Neutrophil (primary cell): ENCODE results near the gene SKIC3.

Experiments used
- H3K27ac ChIP-seq: fragments of 200-600 bp; sonication (generic); 2 replicates; pipeline ENCODE4 v1.5.1; 2016; ENCODE audit warnings: mild to moderate bottlenecking, moderate library complexity
- H3K27me3 ChIP-seq: fragments of 200-600 bp; sonication (generic); 2 replicates; pipeline ENCODE4 v1.6.0; 2016; ENCODE audit warnings: mild to moderate bottlenecking
- H3K36me3 ChIP-seq: fragments of 200-600 bp; sonication (generic); 2 replicates; pipeline ENCODE4 v1.5.1; 2017
- H3K4me1 ChIP-seq, 2 experiments: fragments of 200-600 bp in 1 of 2; sonication (generic) in 1 of 2; 1 replicate in 1 of 2; 2 replicates in 1 of 2; pipeline versions ENCODE4 v1.5.1 to v1.6.1; 2013 to 2016; ENCODE audit warnings: low read depth in 1 of 2, low read length in 1 of 2, mild to moderate bottlenecking in 1 of 2, moderate library complexity in 1 of 2; ENCODE audit not compliant: control insufficient read depth in 1 of 2, insufficient read depth in 1 of 2
- H3K4me3 ChIP-seq, 2 experiments: fragments of 200-600 bp in 1 of 2; sonication (generic) in 1 of 2; 1 replicate in 1 of 2; 2 replicates in 1 of 2; pipeline ENCODE4 v1.5.1; 2013 to 2016; ENCODE audit warnings: low read depth in 1 of 2, low read length in 1 of 2, mild to moderate bottlenecking in 1 of 2, moderate library complexity in 1 of 2
- H3K9me3 ChIP-seq: fragments of 200-600 bp; sonication (generic); 2 replicates; pipeline ENCODE4 v1.5.1; 2016
- TF ChIP-seq, protein P1 (sequence below): fragments of 200-600 bp; sonication (generic); IDR thresholded peaks from 2 replicates; pipeline ENCODE4 v1.5.1; 2016; ENCODE audit warnings: antibody characterized with exemption

SKIC3 gene

GRCh38 chr5:95554647-95555548 lies at the start of gene SKIC3, which contains the start of gene ARSK:
TSS of gene SKIC3 (minus strand) at chr5:95554977. CDS start at chr5:95547150, 7,827 bp downstream.
TSS of gene ARSK (plus strand) at chr5:95555101. CDS start at chr5:95555279, 178 bp downstream.
- Histone ChIP-seq H3K4me3 (peak within 1 kb of the TSS; percentile 85), H3K27me3 (no peaks in the 10 kb centered on the region), H3K27ac (peak within 1 kb of the TSS; percentile 76), H3K4me1 (peaks cover 37 to 40% of the 10 kb centered on the region in 2 experiments), H3K36me3 (no peaks in the 10 kb centered on the region), H3K9me3 (no peaks in the 10 kb centered on the region)
- TF ChIP-seq, protein P1, sequence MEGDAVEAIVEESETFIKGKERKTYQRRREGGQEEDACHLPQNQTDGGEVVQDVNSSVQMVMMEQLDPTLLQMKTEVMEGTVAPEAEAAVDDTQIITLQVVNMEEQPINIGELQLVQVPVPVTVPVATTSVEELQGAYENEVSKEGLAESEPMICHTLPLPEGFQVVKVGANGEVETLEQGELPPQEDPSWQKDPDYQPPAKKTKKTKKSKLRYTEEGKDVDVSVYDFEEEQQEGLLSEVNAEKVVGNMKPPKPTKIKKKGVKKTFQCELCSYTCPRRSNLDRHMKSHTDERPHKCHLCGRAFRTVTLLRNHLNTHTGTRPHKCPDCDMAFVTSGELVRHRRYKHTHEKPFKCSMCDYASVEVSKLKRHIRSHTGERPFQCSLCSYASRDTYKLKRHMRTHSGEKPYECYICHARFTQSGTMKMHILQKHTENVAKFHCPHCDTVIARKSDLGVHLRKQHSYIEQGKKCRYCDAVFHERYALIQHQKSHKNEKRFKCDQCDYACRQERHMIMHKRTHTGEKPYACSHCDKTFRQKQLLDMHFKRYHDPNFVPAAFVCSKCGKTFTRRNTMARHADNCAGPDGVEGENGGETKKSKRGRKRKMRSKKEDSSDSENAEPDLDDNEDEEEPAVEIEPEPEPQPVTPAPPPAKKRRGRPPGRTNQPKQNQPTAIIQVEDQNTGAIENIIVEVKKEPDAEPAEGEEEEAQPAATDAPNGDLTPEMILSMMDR = no peak

DNA sequence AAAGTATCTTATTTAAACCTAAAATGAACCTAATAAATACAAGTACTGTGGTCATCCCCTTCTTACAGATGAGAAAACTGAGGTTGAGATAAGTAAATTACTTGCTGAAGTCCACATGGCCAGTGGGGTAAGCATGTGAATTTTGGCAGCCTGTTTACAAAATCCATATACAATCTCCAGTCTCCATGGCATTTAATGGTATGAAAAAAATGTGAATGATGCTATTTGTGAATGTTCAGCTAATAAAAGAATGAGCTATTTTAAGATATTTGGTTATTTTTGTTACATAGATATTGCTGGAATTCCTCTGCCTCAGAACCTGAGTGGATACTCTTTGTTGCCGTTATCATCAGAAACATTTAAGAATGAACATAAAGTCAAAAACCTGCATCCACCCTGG lies 45.8 kb upstream of the SKIC3 start:
- TF ChIP-seq, protein P1 = no peak
- H3K4me1 ChIP-seq = no peaks in the 10 kb centered on the region
- no peaks in the 10 kb centered on the region for H3K36me3 ChIP-seq
- H3K27me3 ChIP-seq = no peaks in the 10 kb centered on the region
- H3K4me3 ChIP-seq = no peak overlapping the region
- no peaks in the 10 kb centered on the region for H3K9me3 ChIP-seq
- no peak overlapping the region for H3K27ac ChIP-seq

DNA sequence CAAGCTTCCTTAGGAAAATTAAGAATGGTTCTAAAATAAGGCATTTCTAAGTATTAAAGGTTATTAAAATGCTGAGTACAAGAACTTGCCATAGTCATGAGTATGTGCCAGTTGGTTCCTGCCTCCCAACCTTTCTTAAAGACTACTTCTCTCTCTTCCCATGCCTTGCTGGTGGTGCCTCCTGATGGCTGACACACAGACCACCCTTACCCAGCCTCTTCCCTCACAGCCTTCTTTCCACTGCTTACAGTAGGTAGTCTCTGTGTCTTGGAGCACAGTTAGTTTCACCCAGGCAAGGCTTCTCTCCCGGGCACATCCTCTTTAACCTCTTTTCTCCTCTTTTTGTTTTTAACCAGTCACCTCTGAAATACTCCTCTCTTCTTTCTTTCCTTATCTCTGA lies 44.5 kb upstream of the SKIC3 start:
- H3K27me3 ChIP-seq = no peaks in the 10 kb centered on the region
- no peak overlapping the region for H3K27ac ChIP-seq
- H3K9me3 ChIP-seq = no peaks in the 10 kb centered on the region
- TF ChIP-seq, protein P1 = no peak
- H3K4me1 ChIP-seq = no peaks in the 10 kb centered on the region
- H3K4me3 ChIP-seq = no peak overlapping the region
- H3K36me3 ChIP-seq = no peaks in the 10 kb centered on the region

DNA sequence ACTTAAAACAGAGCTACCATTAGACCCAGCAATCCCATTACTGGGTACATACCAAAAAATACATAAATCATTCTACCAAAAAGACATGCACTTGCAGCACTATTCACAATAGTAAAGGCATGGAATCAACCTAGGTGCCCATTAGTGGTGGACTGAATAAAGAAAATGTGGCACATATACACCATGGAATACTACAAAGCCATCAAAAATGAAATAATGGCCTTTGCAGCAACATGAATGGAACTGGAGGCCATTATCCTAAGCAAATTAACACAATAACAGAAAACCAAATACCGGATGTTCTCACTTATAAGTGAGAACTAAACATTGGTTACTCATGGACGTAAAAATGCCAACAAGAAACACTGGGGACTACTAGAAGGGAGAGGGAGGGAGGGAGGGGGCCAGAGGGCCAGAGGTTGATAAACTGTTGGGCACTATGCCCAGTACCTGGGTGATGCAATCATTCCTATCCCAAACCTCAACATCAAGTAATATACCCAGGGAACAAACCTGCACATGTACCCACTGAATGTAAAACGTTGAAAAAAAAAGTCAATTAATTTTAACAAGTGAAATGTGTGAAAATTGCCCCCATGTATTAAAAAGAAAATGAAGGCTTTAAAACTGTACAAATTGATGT lies 40.6 kb upstream of the SKIC3 start:
- TF ChIP-seq, protein P1 = no peak
- Histone ChIP-seq H3K4me1 (no peaks in the 10 kb centered on the region), H3K9me3 (no peaks in the 10 kb centered on the region), H3K27me3 (no peaks in the 10 kb centered on the region), H3K27ac (no peak overlapping the region), H3K36me3 (no peaks in the 10 kb centered on the region), H3K4me3 (no peak overlapping the region)

DNA sequence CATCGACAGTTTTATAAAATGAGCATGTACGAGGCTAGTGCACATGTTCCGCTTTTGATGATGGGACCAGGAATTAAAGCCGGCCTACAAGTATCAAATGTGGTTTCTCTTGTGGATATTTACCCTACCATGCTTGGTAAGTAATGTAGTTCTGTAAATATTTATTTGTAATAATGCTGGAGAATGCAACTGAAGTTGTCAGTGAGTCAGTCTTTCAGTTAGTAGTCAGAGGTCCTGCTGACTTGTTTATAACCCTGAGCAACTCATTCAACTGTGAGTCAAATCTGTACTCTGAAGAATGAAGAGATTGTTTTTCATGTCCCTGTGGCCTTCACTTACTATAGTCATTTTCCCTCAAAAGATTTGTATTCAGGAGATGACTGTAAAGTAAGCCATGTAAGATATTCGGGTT lies 36.7 kb upstream of the SKIC3 start:
- Histone ChIP-seq H3K4me3 (no peak overlapping the region), H3K36me3 (no peaks in the 10 kb centered on the region), H3K9me3 (no peaks in the 10 kb centered on the region), H3K27me3 (no peaks in the 10 kb centered on the region), H3K4me1 (no peaks in the 10 kb centered on the region), H3K27ac (no peak overlapping the region)
- TF ChIP-seq, protein P1 = no peak
